ENCODE results near the gene CSRP1. TPM values are rescaled to one million over a fixed set of nuclear protein-coding genes. Genes with fewer than 3 reads are reported as not detected.

Gene CSRP1
- total and polyA plus RNA-seq, 2 experiments from 2014 or later, result 5.8 to 29.9 TPM

- TF ChIP-seq ETS1 (IDR thresholded peaks at IDR 0.05), result no peak
- no peak for TF ChIP-seq NANOG (IDR thresholded peaks at IDR 0.05; ENCODE audit: borderline replicate concordance)
- no peak for TF ChIP-seq EZH2phosphoT487 (IDR thresholded peaks at IDR 0.05; ENCODE audit: unreplicated experiment)
- TF ChIP-seq ZNF114 (CRISPR knock-in tag; IDR thresholded peaks at IDR 0.05), result no peak
These were observed 7.7 kb downstream of the CSRP1 start (continued) for GRCh38 chr1:201499191-201499590.

GRCh38 chr1:201498621-201499020, 8.3 kb downstream of the CSRP1 start:
- no peaks in the 10 kb centered on the region for H3K27me3 ChIP-seq (ENCODE audit: insufficient read depth)
- Mint-ChIP-seq H3K4me3 (no peak overlapping the region), H3K36me3 (ENCODE audit: low read depth) (peaks cover 2% of the 10 kb centered on the region; the same call in 2 of the 3 replicates), H3K27ac (no peak overlapping the region), H3K4me1 (peaks cover 41% of the 10 kb centered on the region), H3K27me3 (ENCODE audit: insufficient read depth, low read depth, poor library complexity) (peaks cover 8% of the 10 kb centered on the region), H3K9me3 (no peaks in the 10 kb centered on the region)
- H3F3A ChIP-seq (replicated peaks; ENCODE audit: low read depth), result no peaks in the 10 kb centered on the region
- no peak overlapping the region for H3K4me3 ChIP-seq
- H4K20me1 ChIP-seq (replicated peaks; ENCODE audit: insufficient read depth), result no peaks in the 10 kb centered on the region
- H3K79me2 ChIP-seq (replicated peaks; ENCODE audit: insufficient read depth), result no peaks in the 10 kb centered on the region
- DNase-seq (ENCODE audit: low spot score), result no peak
- no peak overlapping the region for H2AFZ ChIP-seq
- ATAC-seq, result no peak
- no peaks in the 10 kb centered on the region for H3K36me3 ChIP-seq (ENCODE audit: insufficient read depth)
- no peaks in the 10 kb centered on the region for H3K9me2 ChIP-seq (ENCODE audit: insufficient read depth)
- peaks cover 24% of the 10 kb centered on the region for H3K4me1 ChIP-seq (ENCODE audit: insufficient read depth)
- H3K27ac ChIP-seq (ENCODE audit: low read depth), result no peak overlapping the region
- no peak overlapping the region for H3K4me2 ChIP-seq
- TF ChIP-seq ZNF331 (CRISPR knock-in tag; IDR thresholded peaks at IDR 0.05; ENCODE audit: low read depth), result no peak
- TF ChIP-seq EZH2 (IDR thresholded peaks at IDR 0.05; ENCODE audit: low read depth, unreplicated experiment), result no peak
- TF ChIP-seq CREB1 (CRISPR knock-in tag; IDR thresholded peaks at IDR 0.05; ENCODE audit: low read depth), result no peak
- no peak for TF ChIP-seq CTCF (conservative IDR thresholded peaks at IDR 0.05; ENCODE audit: low read depth in 2 of 2)
- no peak for TF ChIP-seq REST (IDR thresholded peaks at IDR 0.05; ENCODE audit: unreplicated experiment)
- TF ChIP-seq EZH2phosphoT487 (IDR thresholded peaks at IDR 0.05; ENCODE audit: unreplicated experiment), result no peak
- no peak for TF ChIP-seq NANOG (IDR thresholded peaks at IDR 0.05; ENCODE audit: borderline replicate concordance)
- no peak for TF ChIP-seq POLR2AphosphoS5 (IDR thresholded peaks at IDR 0.05; ENCODE audit: low read depth)
- TF ChIP-seq ZNF114 (CRISPR knock-in tag; IDR thresholded peaks at IDR 0.05), result no peak
- no peak for TF ChIP-seq JUNB (IDR thresholded peaks at IDR 0.05; ENCODE audit: unreplicated experiment)
- no peak for TF ChIP-seq ZNF462 (CRISPR knock-in tag; IDR thresholded peaks at IDR 0.05)
- TF ChIP-seq STAT1 (IDR thresholded peaks at IDR 0.05; ENCODE audit: unreplicated experiment), result no peak
